ENCODE results near the gene AMFR. TPM values are rescaled to one million over a fixed set of nuclear protein-coding genes. Genes with fewer than 3 reads are reported as not detected.

AMFR gene
- total RNA-seq, 1 experiment from 2014 or later, result 89.4 TPM

DNA sequence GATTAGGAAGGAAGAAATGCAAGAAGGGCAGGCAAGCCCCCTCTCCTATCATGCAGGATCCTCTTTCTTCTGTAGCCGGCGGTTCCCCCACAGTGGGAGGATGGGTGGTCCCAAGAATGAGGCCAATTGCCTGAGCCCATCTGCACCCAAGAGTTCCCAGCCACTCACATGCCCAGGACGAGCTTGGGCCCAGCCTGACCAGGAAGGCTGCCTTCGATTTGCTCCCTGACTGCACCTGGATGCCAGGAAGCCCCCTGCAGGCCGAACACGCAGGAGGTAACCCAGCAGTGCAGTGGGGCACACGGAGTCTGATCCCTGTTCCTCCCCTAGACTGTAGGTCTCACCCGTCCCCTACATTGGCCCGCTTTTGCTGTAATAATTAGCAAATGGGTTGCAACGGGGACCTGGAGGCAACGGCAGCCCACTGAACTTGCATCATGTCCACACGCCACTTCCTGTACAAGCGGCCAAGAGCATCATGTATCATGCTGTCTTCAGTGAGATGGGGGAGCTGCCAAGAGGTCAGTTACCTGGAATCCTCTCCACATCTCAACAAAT lies 67.5 kb downstream of the AMFR start:
- intact Hi-C loops (cut with micrococcal nuclease; ENCODE audit: unreplicated experiment), result loop anchor here (2.0 to 10.0 kb wide), 3 partner anchors 33 to 645 kb away; no protein-coding TSS in a partner anchor
- Histone ChIP-seq H3F3A (ENCODE audit: insufficient read depth, low read depth) (peaks cover 17% of the 10 kb centered on the region), H3K27me3 (ENCODE audit: insufficient read depth, low read depth) (no peaks in the 10 kb centered on the region), H3K4me2 (peak overlapping the region; percentile 90; the same call in 1 of the 2 replicates), H2AFZ (no peak overlapping the region), H4K20me1 (ENCODE audit: insufficient read depth) (no peaks in the 10 kb centered on the region), H3K9me2 (ENCODE audit: insufficient read depth) (no peaks in the 10 kb centered on the region), H3K27ac (peak overlapping the region; percentile 66; the same call in 1 of the 2 replicates), H3K9me3 (ENCODE audit: insufficient read depth, low read depth) (no peaks in the 10 kb centered on the region), H3K36me3 (ENCODE audit: low read depth) (no peaks in the 10 kb centered on the region), H3K79me2 (ENCODE audit: low read depth) (no peaks in the 10 kb centered on the region), H3K4me3 (no peak overlapping the region), H3K4me1 (replicated peaks; ENCODE audit: insufficient read depth) (peaks cover 33% of the 10 kb centered on the region)
- ChIA-PET POLR2A (ENCODE audit: unreplicated experiment) (no interaction called here), CTCF (interaction anchor here (0.7 kb wide), 1 partner anchor 25 kb away, joined by 3 read pairs; no protein-coding TSS in a partner anchor)
- no TSS peak for BruUV-seq (replicated peaks)
- DNase-seq, result peak in 1 of 2 experiments; percentile 32
- no peak for TF ChIP-seq EZH2 (IDR thresholded peaks at IDR 0.05; ENCODE audit: low read depth)
- TF ChIP-seq, protein P1, sequence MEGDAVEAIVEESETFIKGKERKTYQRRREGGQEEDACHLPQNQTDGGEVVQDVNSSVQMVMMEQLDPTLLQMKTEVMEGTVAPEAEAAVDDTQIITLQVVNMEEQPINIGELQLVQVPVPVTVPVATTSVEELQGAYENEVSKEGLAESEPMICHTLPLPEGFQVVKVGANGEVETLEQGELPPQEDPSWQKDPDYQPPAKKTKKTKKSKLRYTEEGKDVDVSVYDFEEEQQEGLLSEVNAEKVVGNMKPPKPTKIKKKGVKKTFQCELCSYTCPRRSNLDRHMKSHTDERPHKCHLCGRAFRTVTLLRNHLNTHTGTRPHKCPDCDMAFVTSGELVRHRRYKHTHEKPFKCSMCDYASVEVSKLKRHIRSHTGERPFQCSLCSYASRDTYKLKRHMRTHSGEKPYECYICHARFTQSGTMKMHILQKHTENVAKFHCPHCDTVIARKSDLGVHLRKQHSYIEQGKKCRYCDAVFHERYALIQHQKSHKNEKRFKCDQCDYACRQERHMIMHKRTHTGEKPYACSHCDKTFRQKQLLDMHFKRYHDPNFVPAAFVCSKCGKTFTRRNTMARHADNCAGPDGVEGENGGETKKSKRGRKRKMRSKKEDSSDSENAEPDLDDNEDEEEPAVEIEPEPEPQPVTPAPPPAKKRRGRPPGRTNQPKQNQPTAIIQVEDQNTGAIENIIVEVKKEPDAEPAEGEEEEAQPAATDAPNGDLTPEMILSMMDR (conservative IDR thresholded peaks at IDR 0.05), result no peak

DNA sequence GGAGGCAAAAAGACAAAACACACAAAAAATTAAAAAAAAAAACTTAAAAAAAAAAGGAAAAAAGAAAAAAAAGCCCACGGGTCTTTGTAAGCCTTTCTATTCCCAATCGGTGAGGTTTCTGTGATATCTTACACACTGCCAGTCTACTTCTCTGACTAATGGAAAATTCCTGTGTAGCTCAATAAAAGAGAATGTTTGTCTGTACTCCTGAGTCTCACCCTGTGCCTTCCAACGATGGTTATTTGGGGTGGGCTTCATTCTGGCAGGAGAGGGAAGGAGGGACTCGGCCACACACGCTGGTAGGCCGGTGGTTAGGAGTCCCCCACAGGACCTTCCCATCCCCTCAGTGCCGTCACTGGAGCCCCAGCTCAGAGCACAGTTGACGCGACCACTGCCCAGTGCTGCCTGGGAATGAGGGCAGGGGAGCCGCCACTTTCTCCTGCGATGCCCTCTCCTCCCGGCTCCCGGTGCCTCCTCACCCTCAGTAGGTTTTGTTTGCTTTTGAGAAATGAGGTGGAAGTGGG lies 68.0 kb downstream of the AMFR start:
- Histone ChIP-seq H4K20me1 (ENCODE audit: insufficient read depth) (no peaks in the 10 kb centered on the region), H2AFZ (peak overlapping the region; percentile 59; the same call in 1 of the 2 replicates), H3K36me3 (ENCODE audit: low read depth) (no peaks in the 10 kb centered on the region), H3K27me3 (ENCODE audit: insufficient read depth, low read depth) (no peaks in the 10 kb centered on the region), H3K4me1 (replicated peaks; ENCODE audit: insufficient read depth) (peaks cover 37% of the 10 kb centered on the region), H3K79me2 (ENCODE audit: low read depth) (no peaks in the 10 kb centered on the region), H3F3A (ENCODE audit: insufficient read depth, low read depth) (peaks cover 17% of the 10 kb centered on the region), H3K27ac (peak overlapping the region; percentile 66), H3K9me3 (ENCODE audit: insufficient read depth, low read depth) (no peaks in the 10 kb centered on the region), H3K9me2 (ENCODE audit: insufficient read depth) (no peaks in the 10 kb centered on the region), H3K4me2 (peak overlapping the region; percentile 90), H3K4me3 (peak overlapping the region; percentile 54)
- POLR2A ChIA-PET (ENCODE audit: unreplicated experiment), result interaction anchor here (0.5 to 0.9 kb wide), 2 partner anchors 14 to 326 kb away, joined by 6 read pairs; no protein-coding TSS in a partner anchor
- intact Hi-C loops (cut with micrococcal nuclease; ENCODE audit: unreplicated experiment), result loop anchor here (2.0 to 10.0 kb wide), 3 partner anchors 33 to 645 kb away; no protein-coding TSS in a partner anchor
- peak in 1 of 2 experiments; percentile 38 for DNase-seq
- TF ChIP-seq, protein P1 (conservative IDR thresholded peaks at IDR 0.05), result no peak
- TF ChIP-seq EZH2 (IDR thresholded peaks at IDR 0.05; ENCODE audit: low read depth), result no peak
- CTCF ChIA-PET, result interaction anchor here (0.7 kb wide), 1 partner anchor 25 kb away, joined by 3 read pairs; no protein-coding TSS in a partner anchor
- no TSS peak for BruUV-seq (replicated peaks)

DNA sequence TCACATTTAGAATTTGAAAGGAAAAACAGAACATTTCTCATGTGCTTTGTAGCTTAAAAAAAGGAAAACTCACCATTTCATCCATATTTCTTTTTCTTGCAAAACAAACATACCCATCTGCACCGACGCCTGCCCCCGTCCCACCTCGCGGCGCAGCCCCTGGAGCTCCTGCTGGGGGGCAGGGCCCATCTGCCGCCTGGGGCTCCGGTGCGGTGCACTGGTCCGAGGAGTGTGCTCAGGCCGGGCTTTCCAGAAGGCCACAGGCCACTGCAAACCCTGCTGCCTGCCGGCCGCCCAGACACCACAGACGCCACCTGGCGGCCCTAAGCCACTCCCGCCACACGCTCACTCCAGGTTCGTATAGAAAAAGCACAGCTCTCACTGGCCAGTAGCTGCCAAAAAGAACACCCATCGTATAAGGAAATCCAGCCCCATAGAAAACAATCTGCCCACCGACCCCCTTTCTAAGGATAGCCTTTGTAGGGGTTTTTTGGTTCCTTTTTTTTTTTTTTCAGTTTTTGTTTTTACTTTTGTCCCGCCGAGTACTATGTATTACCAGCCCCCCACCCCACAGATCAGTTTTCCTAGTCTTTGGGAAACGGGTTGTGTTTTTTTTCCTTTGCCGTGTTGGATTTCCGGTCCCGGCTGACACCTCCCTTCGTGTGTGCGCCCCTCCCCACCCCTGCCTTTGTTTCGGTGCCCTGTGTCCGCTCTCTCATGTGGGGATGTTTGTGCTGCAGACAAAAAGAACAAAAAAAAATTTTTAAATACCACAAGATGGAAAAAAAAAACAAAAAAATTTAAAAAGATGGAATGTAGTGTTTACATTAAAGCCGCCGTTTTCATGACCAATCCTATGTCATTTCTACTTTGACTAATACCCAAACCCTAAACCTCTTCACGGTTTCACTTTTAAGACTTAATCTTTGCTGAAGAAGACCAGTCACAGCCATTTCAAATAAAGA lies 68.8 kb downstream of the AMFR start:
- intact Hi-C loops (cut with micrococcal nuclease; ENCODE audit: unreplicated experiment), result loop anchor here (1.0 to 10.0 kb wide), 4 partner anchors 24 to 644 kb away; no protein-coding TSS in a partner anchor
- H3K27me3 ChIP-seq (ENCODE audit: insufficient read depth, low read depth), result no peaks in the 10 kb centered on the region

More for the DNA sequence above, 68.8 kb downstream of the AMFR start:
- peak overlapping the region; percentile 54 for H3K4me3 ChIP-seq
- H2AFZ ChIP-seq, result peak overlapping the region; percentile 59
- ChIA-PET POLR2A (ENCODE audit: unreplicated experiment) (interaction anchor here (0.5 to 0.9 kb wide), 3 partner anchors 15 to 1011 kb away, joined by 5 to 6 read pairs (median 6); no protein-coding TSS in a partner anchor), CTCF (interaction anchor here (0.6 to 1.3 kb wide), 11 partner anchors 12 to 886 kb away, joined by 3 to 13 read pairs (median 3); no protein-coding TSS in a partner anchor)
- peak overlapping the region; percentile 66 for H3K27ac ChIP-seq
- peak overlapping the region; percentile 90 for H3K4me2 ChIP-seq
- peaks cover 37% of the 10 kb centered on the region for H3K4me1 ChIP-seq (replicated peaks; ENCODE audit: insufficient read depth)
- no peak for TF ChIP-seq EZH2 (IDR thresholded peaks at IDR 0.05; ENCODE audit: low read depth)
- TF ChIP-seq, protein P1 (conservative IDR thresholded peaks at IDR 0.05), result peak; percentile 84
- H3F3A ChIP-seq (ENCODE audit: insufficient read depth, low read depth), result peaks cover 17% of the 10 kb centered on the region
- no peaks in the 10 kb centered on the region for H3K9me2 ChIP-seq (ENCODE audit: insufficient read depth)
- peak; percentile 70 to 85 for DNase-seq
- H3K36me3 ChIP-seq (ENCODE audit: low read depth), result no peaks in the 10 kb centered on the region
- BruUV-seq (replicated peaks), result TSS peak; percentile 18
- H3K9me3 ChIP-seq (ENCODE audit: insufficient read depth, low read depth), result no peaks in the 10 kb centered on the region
- H3K79me2 ChIP-seq (ENCODE audit: low read depth), result no peaks in the 10 kb centered on the region
- H4K20me1 ChIP-seq (ENCODE audit: insufficient read depth), result no peaks in the 10 kb centered on the region
